Brain pericyte (primary cell): Measurements from ENCODE around the gene CFAP161.
"Not testable (repeated sequence)": the region's sequence is repeated elsewhere in the genome, so short reads cannot be mapped to it uniquely, and the experiment has no call there.

Source experiments
- DNase-seq: peaks from one replicate; pipeline ENCODE4 v3.0.0-alpha.2; 2012; ENCODE audit warnings: low read depth, low spot score

CFAP161 gene

DNA sequence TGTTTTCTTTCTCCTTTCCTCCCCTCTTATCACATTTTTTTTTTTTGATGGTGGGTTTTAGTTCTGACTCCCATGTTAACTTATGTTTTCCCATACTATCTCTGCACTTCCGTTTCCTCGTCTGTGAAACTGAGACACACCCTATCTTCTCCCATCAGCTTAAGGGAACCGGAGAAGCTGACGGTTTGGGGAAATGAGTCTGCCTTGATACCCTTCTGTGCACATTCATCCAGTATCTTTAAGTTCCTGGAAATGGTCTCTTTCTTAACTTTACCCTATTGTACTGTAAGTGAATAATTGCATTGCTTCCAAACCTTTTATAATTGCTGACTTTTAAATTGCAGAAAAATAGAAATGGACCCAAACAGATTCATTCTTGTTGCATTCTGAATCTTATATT, 26.2 kb upstream of the CFAP161 start:
- DNase-seq: no peak

DNA sequence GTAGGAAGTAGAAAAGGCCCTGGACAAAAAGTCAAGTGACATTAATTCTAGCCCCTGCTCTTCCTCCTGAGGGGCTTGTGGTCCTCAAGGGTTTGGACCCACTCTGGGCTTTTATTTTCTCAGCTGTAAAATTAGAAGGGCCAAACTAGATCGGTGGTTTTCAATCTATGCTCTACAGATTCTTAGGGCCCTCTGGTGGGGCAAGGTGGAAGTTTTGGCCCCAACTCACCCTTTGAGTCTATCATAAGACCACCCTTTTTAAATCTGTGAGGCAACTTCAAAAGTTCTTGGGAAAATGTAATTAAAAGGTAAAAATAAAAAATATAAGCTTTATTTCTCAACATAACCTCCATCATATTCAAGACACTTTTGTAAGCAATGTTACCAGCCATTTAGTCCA, 25.6 kb upstream of the CFAP161 start:
- no peak for DNase-seq

DNA sequence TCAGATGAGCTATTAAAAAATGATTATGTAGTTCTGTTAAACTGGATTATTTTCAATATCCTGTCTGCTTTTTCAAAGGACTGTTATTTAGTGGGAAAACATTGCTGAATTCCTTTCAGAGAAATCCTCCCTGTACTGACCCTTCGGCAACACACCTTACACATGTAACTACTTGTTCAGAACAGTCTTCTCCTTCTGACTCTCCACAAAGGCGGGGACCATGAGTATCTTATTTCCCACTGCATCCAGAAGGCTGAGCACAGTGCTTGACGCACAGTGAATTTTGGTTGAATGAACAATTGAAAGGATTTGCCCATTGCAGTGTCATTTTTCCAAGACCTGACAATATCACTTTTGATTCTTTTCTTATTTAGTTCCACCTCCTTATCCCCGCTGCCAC, 23.1 kb upstream of the CFAP161 start:
- DNase-seq: no peak

DNA sequence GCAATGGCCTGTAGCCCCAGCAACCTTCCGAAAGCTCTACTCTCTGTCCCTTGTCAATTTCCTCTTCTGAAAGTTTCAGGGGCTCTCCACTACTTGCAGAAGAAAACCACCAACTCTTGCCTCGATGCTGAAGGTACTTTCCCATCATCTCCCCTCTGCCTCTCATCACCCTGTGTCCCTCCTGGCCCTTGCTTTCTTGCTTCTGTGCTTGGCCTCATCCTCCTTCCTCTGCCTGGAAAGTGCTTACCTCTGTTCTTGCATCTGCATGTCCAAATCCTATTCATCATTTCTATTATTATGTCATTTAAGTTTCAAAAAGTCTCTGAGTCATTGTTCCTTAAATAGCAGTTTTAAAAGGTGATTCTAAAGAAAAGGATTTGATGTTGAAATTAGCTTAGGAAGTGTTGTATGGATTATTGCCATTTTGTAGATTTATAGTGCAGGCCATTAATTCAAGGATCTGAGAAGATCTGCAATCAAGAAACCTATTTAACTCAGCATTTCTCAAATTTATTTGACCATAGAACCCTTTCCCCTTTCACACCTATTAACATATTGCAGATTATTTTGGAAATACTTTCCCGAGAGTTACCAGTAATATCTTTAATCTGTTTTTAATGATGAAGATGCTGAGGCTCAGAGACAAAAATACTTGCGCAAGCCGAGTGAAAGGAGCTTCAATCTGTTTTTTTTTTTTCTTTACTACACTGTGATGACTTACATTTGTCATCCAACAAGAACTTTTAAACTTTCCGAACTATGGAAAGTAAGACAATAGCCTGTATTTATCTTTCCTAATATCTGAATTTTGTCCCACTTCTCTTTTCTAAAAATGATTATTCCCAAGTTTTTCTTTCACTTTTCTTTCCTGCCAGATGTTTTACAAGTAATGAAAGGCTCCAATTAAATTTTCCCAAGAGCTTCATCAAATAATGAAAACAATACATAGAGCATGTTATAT, 22.3 kb upstream of the CFAP161 start:
- DNase-seq: no peak

DNA sequence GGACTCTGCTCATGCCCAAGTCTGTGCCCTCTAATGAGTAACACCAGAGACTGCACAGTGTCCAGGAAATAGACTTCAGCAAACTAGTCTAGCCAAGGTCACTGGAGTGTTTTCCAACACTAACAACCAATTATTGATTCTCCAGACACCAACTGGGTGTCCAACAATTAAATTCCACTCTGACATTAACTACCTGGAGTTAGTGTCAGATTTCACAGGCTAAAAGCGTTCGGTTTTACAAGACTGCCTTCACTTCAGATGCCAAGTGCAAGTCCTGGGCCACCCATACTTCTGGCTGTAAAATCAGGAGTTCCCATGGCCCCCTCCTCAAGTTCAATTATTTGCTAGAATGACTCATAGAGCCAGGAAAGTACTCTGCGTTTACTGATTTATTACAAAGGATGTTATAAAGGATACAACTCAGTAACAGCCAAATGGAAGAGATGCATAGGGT, 20.8 kb upstream of the CFAP161 start:
- DNase-seq: no peak

GRCh38 chr15:81113861-81114291, 20.2 kb upstream of the CFAP161 start:
- DNase-seq: no peak

DNA sequence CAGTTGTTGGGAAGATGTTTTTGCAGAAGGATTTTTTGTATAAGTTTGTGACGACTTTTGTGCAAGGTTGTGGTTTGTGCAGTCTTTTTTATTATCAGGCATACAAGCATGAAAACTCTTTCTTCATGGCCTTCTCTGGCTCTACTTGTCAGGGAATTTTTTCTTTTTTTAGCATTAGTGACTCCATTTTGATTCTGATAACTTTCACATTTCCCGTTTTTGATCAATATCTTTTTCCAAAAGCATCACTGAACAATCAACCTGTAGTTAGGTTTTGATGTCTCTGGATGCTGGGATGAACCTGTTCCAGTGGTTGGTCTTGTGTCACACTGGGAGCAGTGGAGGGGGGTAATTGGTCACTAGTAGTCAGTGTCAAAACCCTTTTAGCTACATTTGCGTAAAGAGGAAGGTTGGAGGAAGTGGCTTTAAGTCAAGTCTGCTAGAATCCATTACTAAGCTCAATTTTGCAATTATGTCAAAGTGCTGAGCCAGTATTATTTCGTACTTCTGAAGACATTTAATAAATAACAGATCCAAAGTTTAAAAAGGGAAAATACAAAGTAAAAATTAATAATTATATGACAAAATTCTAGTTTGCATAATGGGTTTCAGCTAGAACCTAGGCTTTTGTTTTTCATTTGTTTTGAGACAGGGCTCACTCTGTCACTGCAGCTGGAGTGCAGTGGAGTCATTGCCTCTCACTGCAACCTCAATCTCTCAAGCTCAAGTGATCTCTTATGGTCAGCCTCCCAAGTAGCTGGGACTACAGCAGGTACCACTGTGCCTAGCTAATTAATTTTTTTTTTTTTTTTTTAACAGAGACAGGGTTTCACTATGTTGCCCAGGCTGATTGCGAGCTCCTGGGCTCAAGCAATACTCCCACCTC, 18.8 kb upstream of the CFAP161 start:
- no peak for DNase-seq

GRCh38 chr15:81117136-81117535, 16.9 kb upstream of the CFAP161 start:
- no peak for DNase-seq

GRCh38 chr15:81117581-81117980, 16.5 kb upstream of the CFAP161 start:
- no peak for DNase-seq

GRCh38 chr15:81118361-81118760, 15.7 kb upstream of the CFAP161 start:
- no peak for DNase-seq

DNA sequence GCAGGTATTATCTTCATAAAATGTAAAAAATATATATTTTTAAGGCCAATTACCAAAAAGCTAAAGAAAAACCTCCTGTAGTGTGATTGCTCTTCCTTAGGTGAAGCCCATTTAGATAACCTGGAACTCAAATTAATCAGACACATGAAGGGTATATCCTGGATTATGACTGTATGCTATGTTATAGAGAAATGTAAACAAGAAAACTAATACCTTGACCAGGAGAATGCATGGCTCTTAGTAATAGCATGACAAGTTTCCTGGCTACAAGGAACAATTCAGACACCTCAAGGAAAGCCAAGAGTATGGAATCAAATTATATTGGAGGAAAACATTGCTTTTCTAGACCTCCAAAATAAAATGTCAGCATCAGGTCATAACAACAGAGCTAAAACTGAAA, 14.0 kb upstream of the CFAP161 start:
- DNase-seq: no peak

GRCh38 chr15:81126892-81127291, 7.2 kb upstream of the CFAP161 start:
- DNase-seq: no peak

DNA sequence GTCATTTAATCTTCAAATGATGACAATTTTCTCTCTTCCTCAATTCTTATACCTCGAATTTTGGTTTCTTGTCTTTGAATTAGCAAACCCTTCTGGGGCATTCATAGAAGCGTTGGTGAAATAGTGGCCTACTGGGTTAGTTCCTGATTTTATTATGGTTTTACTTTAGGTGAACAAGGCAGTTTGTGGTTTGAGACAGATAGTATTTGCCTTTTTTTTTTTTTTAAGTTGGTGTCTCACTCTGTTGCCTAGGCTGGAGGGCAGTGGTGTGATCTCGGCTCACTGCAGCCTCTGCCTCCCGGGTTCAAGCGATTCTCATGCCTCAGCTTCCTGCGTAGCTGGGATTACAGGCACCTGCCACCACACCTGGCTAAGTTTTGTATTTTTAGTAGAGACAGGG, 7.4 kb downstream of the CFAP161 start:
- not testable (repeated sequence) for DNase-seq

- no peak for DNase-seq
Observed at GRCh38 chr15:81146006-81146405, 11.9 kb downstream of the CFAP161 start.

GRCh38 chr15:81146466-81146865, 12.4 kb downstream of the CFAP161 start:
- DNase-seq: no peak

DNA sequence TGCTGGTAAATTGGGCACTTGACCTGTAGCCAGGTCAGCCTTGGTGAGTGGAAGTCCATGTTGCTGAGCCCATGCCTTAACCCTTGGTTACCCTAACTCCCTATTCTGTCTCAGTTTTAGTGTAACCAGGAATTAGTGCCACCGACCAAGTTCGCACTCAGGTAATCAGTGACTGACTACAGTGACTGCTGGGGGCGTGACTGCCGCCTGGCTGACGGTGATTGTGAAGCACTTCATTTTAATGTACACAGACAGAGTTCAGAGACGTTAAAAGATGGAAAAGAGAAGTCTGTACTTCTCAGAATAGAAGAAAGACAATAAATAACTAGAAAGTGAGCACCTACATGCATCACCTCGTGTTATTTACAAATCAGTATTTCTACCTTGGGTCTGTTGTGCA, 17.3 kb downstream of the CFAP161 start:
- DNase-seq: no peak

DNA sequence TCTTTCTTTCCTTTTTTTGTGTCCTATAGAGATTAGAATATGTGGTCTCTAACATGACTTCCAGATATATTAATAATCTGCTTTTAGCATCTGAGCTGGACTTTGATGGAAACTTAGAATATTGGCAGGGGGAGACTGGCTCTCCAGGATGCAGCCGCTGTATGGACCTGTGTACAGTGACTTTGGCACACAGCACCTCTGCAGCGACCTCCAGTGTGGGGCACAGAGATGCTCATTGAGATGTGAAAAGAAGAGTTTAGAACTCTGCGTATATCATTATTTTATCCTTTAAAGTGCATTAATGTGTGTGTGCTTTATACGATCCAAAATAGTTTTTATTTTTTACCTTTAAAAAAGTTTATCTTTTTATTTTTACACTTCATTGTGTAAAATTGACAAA, 18.3 kb downstream of the CFAP161 start:
- no peak for DNase-seq

DNA sequence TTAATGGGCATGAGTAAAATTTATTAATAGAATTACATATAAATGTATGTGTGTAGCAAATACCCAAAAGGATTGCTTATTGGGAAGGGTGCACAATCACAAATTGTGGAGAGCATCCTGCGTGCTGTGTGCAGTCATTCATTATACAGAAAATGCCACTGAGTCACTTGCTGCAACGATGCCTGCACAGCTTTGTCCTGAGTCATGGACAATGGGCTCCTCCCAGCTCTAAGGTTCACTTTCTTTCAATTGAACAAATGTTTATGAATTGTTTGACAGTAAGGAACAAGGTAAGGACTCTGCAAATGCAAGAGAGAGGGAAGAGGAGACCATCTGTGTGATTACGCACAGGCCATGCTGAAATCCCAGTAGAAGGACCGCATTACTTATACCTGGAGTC, 18.7 kb downstream of the CFAP161 start:
- no peak for DNase-seq

- no peak for DNase-seq
Observed at GRCh38 chr15:81155375-81156218, 21.5 kb downstream of the CFAP161 start.

GRCh38 chr15:81156324-81156723, 22.3 kb downstream of the CFAP161 start:
- DNase-seq: no peak

- DNase-seq: no peak
Observed at GRCh38 chr15:81157195-81157938, 23.3 kb downstream of the CFAP161 start.
